GM21423 (cell line): Measurements from ENCODE around the gene ARMC6.

Experiments used
- ATAC-seq: cut with Tn5 transposase; IDR thresholded peaks from one replicate; pipeline ENCODE4 v1.9.1; 2021; ENCODE audit warnings: mild to moderate bottlenecking, moderate library complexity; ENCODE audit not compliant: unreplicated experiment

ARMC6 gene

GRCh38 chr19:19054315-19054938, 21.0 kb downstream of the ARMC6 start:
- ATAC-seq = no peak

- no peak for ATAC-seq
These were observed 21.6 kb downstream of the ARMC6 start for GRCh38 chr19:19054939-19055440.

- ATAC-seq = no peak
These were observed 22.3 kb downstream of the ARMC6 start for GRCh38 chr19:19055701-19056100.

- ATAC-seq = no peak
These were observed 23.4 kb downstream of the ARMC6 start for GRCh38 chr19:19056636-19057275.

GRCh38 chr19:19057317-19057716, 23.9 kb downstream of the ARMC6 start:
- no peak for ATAC-seq

- no peak for ATAC-seq
These were observed 24.3 kb downstream of the ARMC6 start for GRCh38 chr19:19057720-19058119.

- ATAC-seq = no peak
These were observed 25.8 kb downstream of the ARMC6 start for GRCh38 chr19:19059018-19059836.

GRCh38 chr19:19059837-19060611, 26.6 kb downstream of the ARMC6 start:
- ATAC-seq = no peak

GRCh38 chr19:19061506-19061905, 28.1 kb downstream of the ARMC6 start:
- ATAC-seq = no peak

- no peak for ATAC-seq
These were observed 29.2 kb downstream of the ARMC6 start for GRCh38 chr19:19062454-19063182.

- peak; percentile 90 for ATAC-seq
These were observed 30.0 kb downstream of the ARMC6 start, which contains the start of gene SLC25A42 for GRCh38 chr19:19063183-19064097. SLC25A42 (plus strand) TSS chr19:19063994; CDS start chr19:19096125, 32,131 bp downstream.

GRCh38 chr19:19064098-19064722, 30.8 kb downstream of the ARMC6 start:
- no peak for ATAC-seq

GRCh38 chr19:19064811-19065745, 31.7 kb downstream of the ARMC6 start:
- ATAC-seq = no peak

GRCh38 chr19:19067276-19068072, 34.1 kb downstream of the ARMC6 start:
- ATAC-seq = no peak

GRCh38 chr19:19068659-19069654, 35.6 kb downstream of the ARMC6 start:
- ATAC-seq = no peak

GRCh38 chr19:19071897-19072296, 38.5 kb downstream of the ARMC6 start:
- ATAC-seq = no peak
